ENCODE results near the gene CRY1. TPM values are rescaled to one million over a fixed set of nuclear protein-coding genes. Genes with fewer than 3 reads are reported as not detected.
A peak's percentile ranks its signal among the peaks of the same experiment; 100 is the strongest.

CRY1 gene
- total RNA-seq, 3 donors from 2014 or later (not counting 1 experiment from before 2014, with no cell fraction given) = 71.1 to 124 (median 115) TPM

DNA sequence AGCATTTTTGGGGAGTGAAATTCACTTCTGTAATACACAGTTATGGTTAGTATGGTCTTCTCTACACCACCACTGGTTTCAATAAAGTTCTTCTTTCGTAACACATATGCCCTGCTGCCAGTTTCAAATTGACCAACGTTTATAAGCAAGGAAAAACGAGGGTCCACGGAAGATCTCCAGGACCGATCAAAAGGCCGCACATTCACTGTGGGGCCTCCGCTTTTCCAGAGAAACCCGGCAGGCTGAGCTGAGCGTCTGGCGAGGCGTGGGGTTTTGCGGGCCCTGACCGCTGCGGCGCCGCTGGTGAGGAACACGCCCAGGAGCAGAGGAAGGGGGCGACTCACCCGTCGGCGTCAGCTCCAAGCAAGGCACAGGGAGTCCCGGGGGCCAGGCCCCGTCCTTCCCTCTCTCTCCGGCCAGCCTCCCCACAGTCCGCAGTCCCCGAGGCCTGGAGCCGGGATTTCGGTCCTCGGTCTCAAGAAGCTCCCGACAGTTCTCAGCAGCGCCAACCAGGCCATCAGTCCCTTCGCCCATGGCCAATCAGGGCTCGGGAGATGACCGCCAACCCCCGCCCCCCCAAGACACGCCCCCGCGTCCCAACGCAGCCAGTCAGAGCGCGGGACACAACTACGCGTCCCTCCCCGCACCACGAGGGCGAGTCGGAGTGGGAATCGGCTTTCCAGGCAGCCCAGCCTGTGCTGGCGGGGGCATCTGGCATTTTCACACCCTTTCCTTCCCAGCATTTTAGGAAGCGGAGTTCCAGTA lies 106.5 kb downstream of the CRY1 start, which contains the start of gene MTERF2:
Gene MTERF2, minus strand, starts transcription at position 522 of the 765 bp plus-strand sequence. CDS start 8,432 bp downstream, outside the sequence.
- intact Hi-C loops (cut with micrococcal nuclease) = loop anchor here (10.0 kb wide), 1 partner anchor 108 kb away; the partner anchor contains the start of gene CRY1
- H3K4me3 ChIP-seq (ENCODE audit: low read length) = peak within 1 kb of the TSS; percentile 92
- H3K27ac ChIP-seq (ENCODE audit: low read length) = peak within 1 kb of the TSS; percentile 75
- Mint-ChIP-seq H3K4me1 (peaks cover 24 to 50% of the 10 kb centered on the region in 2 donors), H3K4me3 (peak within 1 kb of the TSS; percentile 96), H3K9me3 (no peaks in the 10 kb centered on the region), H3K27me3 (ENCODE audit: low read depth in 2 of 2) (no peaks in the 10 kb centered on the region), H3K27ac (peak within 1 kb of the TSS; percentile 92 to 97), H3K36me3 (no peaks in the 10 kb centered on the region)
- H3K4me1 ChIP-seq (ENCODE audit: control insufficient read depth, insufficient read depth, low read length) = peaks cover 10% of the 10 kb centered on the region
- H3K27me3 ChIP-seq (ENCODE audit: control insufficient read depth, insufficient read depth, low read length) = no peaks in the 10 kb centered on the region
- TF ChIP-seq, protein P1, sequence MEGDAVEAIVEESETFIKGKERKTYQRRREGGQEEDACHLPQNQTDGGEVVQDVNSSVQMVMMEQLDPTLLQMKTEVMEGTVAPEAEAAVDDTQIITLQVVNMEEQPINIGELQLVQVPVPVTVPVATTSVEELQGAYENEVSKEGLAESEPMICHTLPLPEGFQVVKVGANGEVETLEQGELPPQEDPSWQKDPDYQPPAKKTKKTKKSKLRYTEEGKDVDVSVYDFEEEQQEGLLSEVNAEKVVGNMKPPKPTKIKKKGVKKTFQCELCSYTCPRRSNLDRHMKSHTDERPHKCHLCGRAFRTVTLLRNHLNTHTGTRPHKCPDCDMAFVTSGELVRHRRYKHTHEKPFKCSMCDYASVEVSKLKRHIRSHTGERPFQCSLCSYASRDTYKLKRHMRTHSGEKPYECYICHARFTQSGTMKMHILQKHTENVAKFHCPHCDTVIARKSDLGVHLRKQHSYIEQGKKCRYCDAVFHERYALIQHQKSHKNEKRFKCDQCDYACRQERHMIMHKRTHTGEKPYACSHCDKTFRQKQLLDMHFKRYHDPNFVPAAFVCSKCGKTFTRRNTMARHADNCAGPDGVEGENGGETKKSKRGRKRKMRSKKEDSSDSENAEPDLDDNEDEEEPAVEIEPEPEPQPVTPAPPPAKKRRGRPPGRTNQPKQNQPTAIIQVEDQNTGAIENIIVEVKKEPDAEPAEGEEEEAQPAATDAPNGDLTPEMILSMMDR (IDR thresholded peaks at IDR 0.05) = no peak
- DNase-seq = peak; percentile 69 to 90
- peaks cover 2% of the 10 kb centered on the region for H3K36me3 ChIP-seq (ENCODE audit: control insufficient read depth, insufficient read depth, low read length)
- no peaks in the 10 kb centered on the region for H3K9me3 ChIP-seq (ENCODE audit: control insufficient read depth, insufficient read depth, low read length)
- peak; percentile 95 to 96 (median 95) for ATAC-seq
- under 1% methylated on average over 48 of the region's 50 CpGs for WGBS (ENCODE audit: insufficient coverage)

DNA sequence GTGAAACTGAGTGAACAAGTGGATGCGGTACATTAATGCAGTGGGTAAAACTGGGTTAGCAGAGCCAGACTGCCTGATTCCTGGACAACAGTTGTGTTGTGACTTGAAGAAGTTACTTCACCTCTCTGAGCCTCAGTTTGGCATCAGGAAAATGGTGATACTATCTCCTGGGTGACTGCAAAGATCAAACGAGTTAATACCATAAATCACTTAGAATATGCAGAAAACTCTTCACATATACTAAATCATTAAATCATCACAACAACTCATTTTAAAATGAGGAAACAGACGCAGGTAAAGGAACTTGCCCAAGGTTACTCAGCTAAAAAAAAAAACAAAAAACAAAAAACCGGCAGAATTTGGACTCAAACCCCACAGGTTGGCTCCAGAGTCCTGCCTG lies 107.2 kb downstream of the CRY1 start:
- no peaks in the 10 kb centered on the region for H3K9me3 Mint-ChIP-seq
- DNase-seq (no peak), ATAC-seq (no peak)
- H3K27ac Mint-ChIP-seq = peak overlapping the region; percentile 92 to 97
- no peaks in the 10 kb centered on the region for H3K27me3 Mint-ChIP-seq (ENCODE audit: low read depth in 2 of 2)
- H3K36me3 Mint-ChIP-seq = no peaks in the 10 kb centered on the region
- Histone ChIP-seq H3K27ac (ENCODE audit: low read length) (peak overlapping the region; percentile 75), H3K4me1 (ENCODE audit: control insufficient read depth, insufficient read depth, low read length) (peaks cover 10% of the 10 kb centered on the region), H3K4me3 (ENCODE audit: low read length) (peak overlapping the region; percentile 92), H3K9me3 (ENCODE audit: control insufficient read depth, insufficient read depth, low read length) (no peaks in the 10 kb centered on the region), H3K36me3 (ENCODE audit: control insufficient read depth, insufficient read depth, low read length) (peaks cover 2% of the 10 kb centered on the region), H3K27me3 (ENCODE audit: control insufficient read depth, insufficient read depth, low read length) (no peaks in the 10 kb centered on the region)
- H3K4me1 Mint-ChIP-seq = peaks cover 24 to 50% of the 10 kb centered on the region in 2 donors
- TF ChIP-seq, protein P1 (IDR thresholded peaks at IDR 0.05) = no peak
- intact Hi-C loops (cut with micrococcal nuclease) = loop anchor here (10.0 kb wide), 1 partner anchor 109 kb away; the partner anchor contains the start of gene CRY1
- H3K4me3 Mint-ChIP-seq = peak overlapping the region; percentile 96
- WGBS (ENCODE audit: insufficient coverage) = 35% methylated on average over 4 of the region's 4 CpGs

DNA sequence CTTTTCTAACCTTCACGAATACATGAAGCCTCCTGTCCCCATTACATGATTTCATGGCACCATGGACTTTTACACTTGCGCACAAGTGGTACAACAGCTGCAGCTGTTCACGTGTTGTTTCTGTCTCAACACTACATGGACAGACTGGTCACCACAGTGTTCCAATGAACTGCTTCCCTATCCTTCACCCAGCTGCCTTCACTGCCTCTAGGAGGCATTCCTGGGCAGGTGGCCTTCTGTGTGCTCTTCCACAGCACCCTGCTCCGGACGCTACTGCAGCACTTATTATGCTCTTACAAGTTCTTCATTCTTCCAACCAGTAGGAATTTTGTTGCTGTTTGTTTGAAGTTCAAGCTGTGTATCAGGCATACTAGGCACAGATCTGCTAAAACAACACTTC lies 107.9 kb downstream of the CRY1 start:
- no peaks in the 10 kb centered on the region for H3K36me3 Mint-ChIP-seq
- no peak for ATAC-seq
- no peaks in the 10 kb centered on the region for H3K27me3 Mint-ChIP-seq (ENCODE audit: low read depth in 2 of 2)
- H3K4me3 ChIP-seq (ENCODE audit: low read length) = no peak overlapping the region
- peaks cover 2% of the 10 kb centered on the region for H3K36me3 ChIP-seq (ENCODE audit: control insufficient read depth, insufficient read depth, low read length)
- no peaks in the 10 kb centered on the region for H3K9me3 ChIP-seq (ENCODE audit: control insufficient read depth, insufficient read depth, low read length)
- H3K4me1 Mint-ChIP-seq = peaks cover 24 to 50% of the 10 kb centered on the region in 2 donors
- TF ChIP-seq, protein P1 (IDR thresholded peaks at IDR 0.05) = no peak
- over 99% methylated on average over 5 of the region's 5 CpGs for WGBS (ENCODE audit: insufficient coverage)
- no peak for DNase-seq
- H3K27me3 ChIP-seq (ENCODE audit: control insufficient read depth, insufficient read depth, low read length) = no peaks in the 10 kb centered on the region
- H3K4me1 ChIP-seq (ENCODE audit: control insufficient read depth, insufficient read depth, low read length) = peaks cover 10% of the 10 kb centered on the region
- peak overlapping the region; percentile 96 for H3K4me3 Mint-ChIP-seq
- peak overlapping the region in 1 of 2 donors; percentile 97 for H3K27ac Mint-ChIP-seq
- H3K27ac ChIP-seq (ENCODE audit: low read length) = no peak overlapping the region
- intact Hi-C loops (cut with micrococcal nuclease) = loop anchor here (10.0 kb wide), 1 partner anchor 109 kb away; the partner anchor contains the start of gene CRY1
- no peaks in the 10 kb centered on the region for H3K9me3 Mint-ChIP-seq
